Measurements from ENCODE around the gene PSMD7. TPM values are rescaled to one million over a fixed set of nuclear protein-coding genes. Genes with fewer than 3 reads are reported as not detected.

PSMD7 gene
- total RNA-seq (2021; fragmentation: NEBNext Ultra II Directional; extraction: Animal tissue kit (Norgen Biotek cat#: 25700)): 100 to 1,000 TPM in 4 of 6 experiments, 10 to 100 TPM in 2; 94.8 to 120 (median 103) TPM
- long read RNA-seq, transcript PSMD7-201 (7 exons, 1,670 nt): major isoform, 171 of 186 reads
- long read RNA-seq, partial matches to known transcripts: 7 of 186 reads
- long read RNA-seq, other reads (novel, unspliced or antisense): 6 of 186 reads

- Mint-ChIP-seq H3K36me3 (ENCODE audit: low read depth) (peaks cover 15% of the 10 kb centered on the region), H3K27me3 (ENCODE audit: insufficient read depth) (peaks cover 4% of the 10 kb centered on the region), H3K4me1 (ENCODE audit: low read depth) (peaks cover 31% of the 10 kb centered on the region), H3K4me3 (peak within 1 kb of the TSS; percentile 91), H3K27ac (peak within 1 kb of the TSS; percentile 99), H3K9me3 (peaks cover 4% of the 10 kb centered on the region)
- no peak for TF ChIP-seq CTCF (IDR thresholded peaks at IDR 0.05)
- peak; percentile 86 for DNase-seq
These were observed at the start of gene PSMD7 for GRCh38 chr16:74296432-74297144. PSMD7 (plus strand) TSS chr16:74296814; CDS start chr16:74296915, 101 bp downstream.

GRCh38 chr16:74249254-74249653 lies 47.4 kb upstream of the PSMD7 start:
- Mint-ChIP-seq H3K36me3 (ENCODE audit: low read depth) (no peaks in the 10 kb centered on the region), H3K27me3 (ENCODE audit: insufficient read depth) (peaks cover 2% of the 10 kb centered on the region), H3K9me3 (no peaks in the 10 kb centered on the region), H3K4me1 (ENCODE audit: low read depth) (no peaks in the 10 kb centered on the region), H3K4me3 (no peak overlapping the region), H3K27ac (no peak overlapping the region)
- DNase-seq: no peak
- TF ChIP-seq CTCF (IDR thresholded peaks at IDR 0.05): no peak

GRCh38 chr16:74249846-74250245 lies 46.8 kb upstream of the PSMD7 start:
- Mint-ChIP-seq H3K4me3 (no peak overlapping the region), H3K36me3 (ENCODE audit: low read depth) (no peaks in the 10 kb centered on the region), H3K4me1 (ENCODE audit: low read depth) (no peaks in the 10 kb centered on the region), H3K27ac (no peak overlapping the region), H3K9me3 (no peaks in the 10 kb centered on the region), H3K27me3 (ENCODE audit: insufficient read depth) (peaks cover 2% of the 10 kb centered on the region)
- TF ChIP-seq CTCF (IDR thresholded peaks at IDR 0.05): no peak
- no peak for DNase-seq

GRCh38 chr16:74252329-74252728 lies 44.3 kb upstream of the PSMD7 start:
- H3K36me3 Mint-ChIP-seq (ENCODE audit: low read depth): no peaks in the 10 kb centered on the region
- H3K27ac Mint-ChIP-seq: no peak overlapping the region
- DNase-seq: no peak
- H3K27me3 Mint-ChIP-seq (ENCODE audit: insufficient read depth): peaks cover 5% of the 10 kb centered on the region
- no peak for TF ChIP-seq CTCF (IDR thresholded peaks at IDR 0.05)
- no peaks in the 10 kb centered on the region for H3K9me3 Mint-ChIP-seq
- no peaks in the 10 kb centered on the region for H3K4me1 Mint-ChIP-seq (ENCODE audit: low read depth)
- no peak overlapping the region for H3K4me3 Mint-ChIP-seq

- no peak for TF ChIP-seq CTCF (IDR thresholded peaks at IDR 0.05)
These were observed 43.3 kb upstream of the PSMD7 start for GRCh38 chr16:74253161-74253938.

More at GRCh38 chr16:74253161-74253938, 43.3 kb upstream of the PSMD7 start:
- no peaks in the 10 kb centered on the region for H3K4me1 Mint-ChIP-seq (ENCODE audit: low read depth)
- no peak for DNase-seq
- no peaks in the 10 kb centered on the region for H3K9me3 Mint-ChIP-seq
- H3K27me3 Mint-ChIP-seq (ENCODE audit: insufficient read depth): peaks cover 5% of the 10 kb centered on the region
- H3K27ac Mint-ChIP-seq: no peak overlapping the region
- H3K4me3 Mint-ChIP-seq: no peak overlapping the region
- no peaks in the 10 kb centered on the region for H3K36me3 Mint-ChIP-seq (ENCODE audit: low read depth)

Data from HFFc6 (cell line).